Forelimb muscle (tissue), 1 donor: ENCODE data around the gene PID1. TPM values are rescaled to one million over a fixed set of nuclear protein-coding genes. Genes with fewer than 3 reads are reported as not detected.
"Not testable (repeated sequence)": the region's sequence is repeated elsewhere in the genome, so short reads cannot be mapped to it uniquely, and the experiment has no call there.

ENCODE experiments used
- DNase-seq: peaks from one replicate; pipeline ENCODE4 v3.0.0-alpha.2; 2013; ENCODE audit warnings: low read depth
- polyA plus RNA-seq: library from polyadenylated mRNA; unstranded; fragments of 120-200 nt; gene quantifications from one replicate; pipeline ENCODE4 v1.2.1, GENCODE V29; 2013; ENCODE audit not compliant: insufficient read length

The PID1 gene
- polyA plus RNA-seq, 1 donor: 25.2 TPM

GRCh38 chr2:229212241-229212640 is 58.8 kb downstream of the PID1 start:
- no peak for DNase-seq

DNA sequence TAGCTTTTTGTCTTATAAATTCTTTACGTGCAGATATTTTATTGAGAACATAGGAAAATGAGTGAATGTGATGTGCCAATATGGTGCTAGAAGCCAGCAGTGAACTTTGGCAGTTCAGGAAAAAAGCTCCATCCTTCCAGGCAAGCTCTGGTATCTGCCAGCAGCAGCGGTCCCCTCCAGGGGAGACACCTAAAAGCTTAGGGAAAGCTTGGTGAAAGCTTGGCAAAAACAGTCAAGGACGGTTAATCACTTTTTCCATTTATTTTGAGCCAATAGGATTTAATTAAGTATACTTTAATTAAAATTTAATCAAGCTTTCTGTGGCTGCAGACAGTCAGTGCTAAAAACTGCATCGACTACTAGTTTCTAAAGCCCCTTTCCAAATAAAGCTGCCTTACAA is 60.4 kb downstream of the PID1 start:
- DNase-seq: no peak

DNA sequence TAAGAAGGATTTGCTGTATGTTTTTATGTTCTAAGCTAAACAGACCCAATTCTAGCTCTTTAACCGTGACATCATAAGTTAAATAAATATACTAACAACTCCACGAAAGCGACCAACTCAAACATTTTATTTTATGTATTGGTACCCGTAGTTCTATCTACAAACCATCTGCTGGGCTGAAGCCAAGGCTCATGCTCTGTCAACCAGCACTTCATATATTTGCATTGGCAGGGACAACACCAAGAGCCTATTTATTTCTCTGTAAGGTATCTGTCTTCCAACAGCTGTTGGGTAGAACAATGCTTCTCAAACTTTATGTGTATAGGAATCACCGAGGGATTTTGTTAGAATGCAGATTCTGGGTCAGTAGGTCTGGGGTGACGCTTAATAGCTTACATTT is 64.5 kb downstream of the PID1 start:
- DNase-seq: no peak

DNA sequence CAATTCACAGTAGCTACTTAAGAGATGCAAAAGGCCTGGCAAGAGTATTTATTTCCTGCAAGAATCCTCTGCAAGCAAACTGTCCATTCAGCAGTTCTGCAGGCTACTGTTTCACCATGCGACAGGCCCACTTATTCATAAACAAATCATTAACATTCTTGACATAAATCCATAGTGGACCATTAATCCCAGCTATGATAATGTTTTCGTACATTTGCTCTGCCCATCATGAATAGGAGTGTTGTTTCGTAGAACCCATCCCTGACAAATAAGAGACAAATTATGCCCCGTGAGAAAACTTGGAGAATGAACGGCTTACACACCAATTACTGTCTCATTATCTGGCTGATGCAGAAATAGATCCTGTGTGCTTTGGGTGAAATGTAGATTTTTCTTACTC is 65.4 kb downstream of the PID1 start:
- DNase-seq: no peak

- DNase-seq: no peak
Observed at GRCh38 chr2:229202646-229203045, 68.4 kb downstream of the PID1 start.

DNA sequence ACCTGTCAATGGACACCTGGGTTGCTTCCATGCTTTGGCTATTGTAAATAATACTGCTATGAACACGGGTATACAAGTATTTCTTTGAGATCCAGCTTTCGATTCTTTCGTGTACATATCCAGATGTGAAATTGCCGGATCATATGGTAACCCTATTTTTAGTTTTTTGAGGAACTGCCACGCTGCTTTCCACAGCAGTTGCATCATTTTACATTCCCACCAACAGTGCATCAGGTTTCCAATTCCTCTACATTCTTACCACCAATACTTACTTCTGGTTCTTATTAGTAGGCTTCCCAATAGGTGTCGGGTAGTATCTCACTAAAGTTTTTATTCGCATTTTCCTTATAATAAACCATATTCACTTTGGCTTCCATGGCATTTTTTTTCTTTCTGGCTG is 69.6 kb downstream of the PID1 start:
- DNase-seq: no peak

DNA sequence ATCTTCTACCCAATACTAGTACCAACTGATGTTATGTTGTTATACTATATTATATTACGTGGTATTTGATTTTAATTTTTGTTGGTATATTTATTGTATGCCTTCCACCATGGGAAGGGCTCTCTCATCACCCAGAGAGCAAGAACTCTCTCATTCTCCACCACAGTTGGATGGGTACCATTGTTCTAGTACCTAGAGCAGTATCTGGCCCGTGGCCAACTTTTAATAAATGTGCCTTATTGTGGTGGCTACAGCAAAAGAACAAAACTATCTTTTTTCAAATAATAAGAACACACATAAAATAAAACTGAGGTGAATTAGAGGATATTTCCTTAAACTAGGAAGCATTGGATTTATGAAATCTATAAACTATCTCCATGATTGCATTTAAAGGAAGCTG is 71.8 kb downstream of the PID1 start:
- DNase-seq: no peak

- no peak for DNase-seq
Observed at GRCh38 chr2:229196448-229196847, 74.6 kb downstream of the PID1 start.

DNA sequence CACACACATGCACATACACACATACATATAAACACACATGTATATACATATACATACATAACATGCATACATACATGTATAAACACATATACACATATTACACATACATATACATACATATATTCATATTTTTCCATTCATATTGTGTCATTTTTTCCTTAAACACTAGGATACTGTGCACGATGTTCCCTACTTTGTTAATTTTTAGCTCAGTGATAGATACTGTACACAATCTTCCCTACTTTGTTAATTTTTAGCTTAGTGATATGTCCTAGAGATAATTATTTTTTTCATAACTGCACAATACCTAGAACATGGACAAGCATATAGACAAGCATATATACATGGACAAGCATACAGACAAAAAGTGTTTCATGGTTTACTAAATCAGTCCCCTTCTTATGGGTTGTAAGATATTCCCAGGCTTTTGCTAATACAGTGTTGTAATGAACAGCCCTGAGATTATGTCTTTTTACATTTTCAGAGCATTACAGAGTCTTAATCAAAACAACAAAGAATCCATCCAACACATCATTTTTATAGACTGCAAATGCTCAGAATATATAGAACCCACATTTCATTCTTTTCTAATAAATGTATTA is 75.6 kb downstream of the PID1 start:
- DNase-seq: no peak

GRCh38 chr2:229193281-229193680 is 77.8 kb downstream of the PID1 start:
- DNase-seq: no peak

GRCh38 chr2:229191413-229191812 is 79.7 kb downstream of the PID1 start:
- no peak for DNase-seq

DNA sequence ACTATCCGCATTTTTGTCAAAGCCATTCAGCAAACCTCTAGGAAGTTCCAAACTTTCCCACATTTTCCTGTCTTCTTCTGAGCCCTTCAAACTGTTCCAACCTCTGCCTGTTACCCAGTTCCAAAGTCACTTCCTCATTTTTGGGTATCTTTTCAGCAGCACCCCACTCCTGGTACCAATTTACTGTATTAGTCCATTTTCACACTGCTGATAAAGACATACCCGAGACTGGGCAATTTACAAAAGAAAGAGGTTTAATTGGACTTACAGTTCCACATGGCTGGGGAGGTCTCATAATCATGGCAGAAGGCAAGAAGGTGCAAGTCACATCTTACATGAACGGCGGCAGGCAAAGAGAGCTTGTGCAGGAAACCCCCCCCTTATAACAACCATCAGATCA is 84.0 kb downstream of the PID1 start:
- DNase-seq: not testable (repeated sequence)

- DNase-seq: no peak
Observed at GRCh38 chr2:229181641-229182040, 89.4 kb downstream of the PID1 start.

DNA sequence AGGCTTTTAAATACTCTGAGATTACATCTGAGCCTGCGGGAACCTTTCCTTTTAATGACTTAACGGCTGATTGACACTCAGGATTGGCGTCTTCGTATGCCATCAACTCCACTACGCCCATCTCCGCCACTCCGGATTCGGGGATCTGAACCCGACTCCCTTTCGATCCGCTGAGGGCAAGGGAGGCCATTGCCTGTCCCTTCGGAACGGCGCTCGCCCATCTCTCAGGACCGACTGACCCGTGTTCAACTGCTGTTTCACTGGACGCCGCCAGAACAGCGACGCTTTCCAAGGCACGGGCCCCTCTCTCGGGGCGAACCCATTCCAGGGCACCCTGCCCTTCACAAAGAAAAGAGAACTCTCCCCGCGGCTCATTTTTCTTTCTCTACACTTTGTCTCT is 90.4 kb downstream of the PID1 start:
- DNase-seq: no peak

DNA sequence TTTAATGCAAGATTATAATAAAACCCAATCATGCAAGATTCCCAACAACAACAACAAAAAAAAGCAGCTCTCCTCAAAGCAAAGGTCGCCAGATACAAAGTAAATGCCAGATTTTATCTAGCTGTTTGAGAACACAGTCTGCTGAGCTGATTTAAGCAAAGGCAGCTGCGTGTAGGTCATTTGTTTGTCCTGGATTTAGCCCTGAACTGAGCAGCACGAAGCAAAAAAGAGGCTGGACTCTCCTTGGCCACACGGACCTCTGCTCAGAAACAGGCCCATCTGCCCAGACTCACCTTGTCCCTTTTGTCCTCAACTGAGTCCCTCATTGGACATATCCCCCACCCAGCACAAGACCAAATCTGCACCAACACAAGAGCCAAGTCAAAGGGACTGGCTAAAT is 91.5 kb downstream of the PID1 start:
- peak; percentile 11 for DNase-seq

DNA sequence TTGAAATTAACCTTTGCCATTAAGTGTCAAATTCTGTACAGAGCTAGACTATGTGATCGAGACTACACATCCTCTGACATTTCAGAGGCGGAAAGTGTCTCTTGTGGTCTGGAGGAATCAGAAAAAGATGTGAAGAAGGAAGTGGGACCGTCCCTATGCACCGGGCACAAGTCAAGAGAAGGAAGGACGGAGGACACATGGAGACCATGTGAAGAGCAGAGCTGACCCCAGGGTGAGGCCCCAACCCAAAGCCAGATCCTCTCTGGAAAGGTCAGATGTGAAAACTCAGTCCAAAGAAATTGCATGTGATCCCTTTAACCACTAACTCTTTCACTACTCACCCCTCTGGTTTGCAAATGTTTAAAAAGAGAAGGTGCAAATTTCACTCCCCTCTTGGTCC is 92.4 kb downstream of the PID1 start:
- DNase-seq: no peak

DNA sequence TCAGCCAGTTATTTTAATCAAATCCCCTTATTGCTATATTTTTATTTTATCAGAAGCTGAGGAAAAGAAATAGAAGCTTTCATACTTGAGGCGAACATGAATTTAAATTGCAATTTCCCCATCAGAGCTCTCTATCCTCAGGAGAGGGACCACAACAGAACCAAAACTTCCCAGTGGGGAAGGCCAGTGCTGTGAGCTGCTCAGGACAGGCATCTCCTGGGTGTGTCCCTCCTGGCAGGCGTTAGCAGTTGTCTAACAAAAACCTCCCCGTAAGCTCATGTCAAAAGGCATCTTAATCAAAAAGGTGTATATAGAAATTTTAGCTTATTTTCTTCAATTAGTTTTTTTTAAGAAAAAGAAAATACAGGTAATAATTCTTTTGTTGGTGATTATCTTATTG is 93.0 kb downstream of the PID1 start:
- DNase-seq: no peak

DNA sequence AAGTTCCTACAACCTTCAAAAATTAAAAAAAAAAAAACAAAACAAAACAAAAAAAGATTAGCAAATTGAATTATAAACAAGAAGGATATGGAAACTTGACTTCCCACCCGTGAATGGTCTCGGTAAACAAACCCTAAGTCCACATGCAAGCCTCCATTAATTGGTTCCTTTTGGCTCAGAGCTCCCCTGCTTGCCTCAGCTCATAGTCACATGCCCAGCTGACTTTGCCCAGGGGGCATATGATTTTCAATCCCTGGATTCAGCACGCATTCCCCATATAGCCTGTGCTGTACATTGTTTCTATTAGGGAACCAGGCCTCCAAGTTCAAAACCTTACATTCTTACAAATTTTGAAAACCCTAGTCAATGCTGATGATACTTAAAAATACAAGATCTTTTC is 95.0 kb downstream of the PID1 start:
- DNase-seq: no peak

- DNase-seq: no peak
Observed at GRCh38 chr2:229175497-229175863, 95.6 kb downstream of the PID1 start.

DNA sequence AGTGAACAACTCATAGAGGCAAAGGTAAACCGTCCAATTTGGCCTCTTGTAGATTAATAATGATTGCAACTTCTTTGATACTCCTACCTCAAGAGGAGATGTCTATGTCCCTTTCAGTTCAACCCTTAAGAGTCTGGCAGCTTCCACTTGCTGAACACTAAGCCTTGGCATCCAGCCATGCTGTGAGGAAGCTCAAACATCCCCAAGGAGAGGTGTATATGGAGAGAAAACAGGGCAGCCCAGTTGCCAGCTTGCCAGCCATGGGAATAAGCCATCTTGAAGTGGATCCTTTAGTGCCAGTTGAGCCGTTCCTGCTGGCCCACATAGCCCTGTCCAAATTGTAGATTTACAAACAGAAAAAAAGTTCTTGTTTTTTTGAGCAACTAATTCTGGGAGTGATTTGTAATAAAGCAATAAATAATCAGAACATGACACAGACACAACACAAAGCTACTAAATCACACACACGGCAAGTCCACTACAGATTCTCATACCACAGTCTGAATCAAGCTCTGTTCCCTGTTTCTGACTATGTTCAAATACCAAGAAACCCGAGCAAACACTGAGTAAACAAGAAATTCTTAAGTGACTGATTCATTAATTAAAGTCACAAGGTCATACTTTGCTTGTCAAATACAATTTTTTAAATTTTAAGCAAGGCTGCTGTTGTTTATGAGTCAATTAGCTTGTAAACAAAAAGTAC is 96.1 kb downstream of the PID1 start:
- no peak for DNase-seq

- no peak for DNase-seq
Observed at GRCh38 chr2:229173825-229174359, 97.2 kb downstream of the PID1 start.

- no peak for DNase-seq
Observed at GRCh38 chr2:229170916-229171315, 100.2 kb downstream of the PID1 start.

DNA sequence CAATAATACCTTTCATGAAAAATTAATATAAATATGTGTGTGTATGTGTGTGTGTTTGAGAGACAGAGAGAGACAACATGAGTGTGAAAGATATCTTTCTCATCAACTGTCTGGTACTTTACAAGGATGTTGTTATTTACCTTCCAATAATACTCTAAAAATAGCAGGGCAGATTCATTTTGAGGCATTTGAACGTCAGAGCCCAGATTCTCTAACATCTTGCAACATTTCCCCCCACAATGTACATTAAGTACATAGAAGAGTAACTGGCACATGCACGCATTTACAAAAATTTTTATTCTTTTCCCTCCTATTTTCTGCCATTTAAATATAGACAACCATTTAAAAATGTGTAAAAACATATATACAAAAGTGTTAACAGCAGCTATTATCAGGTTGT is 100.9 kb downstream of the PID1 start:
- no peak for DNase-seq

DNA sequence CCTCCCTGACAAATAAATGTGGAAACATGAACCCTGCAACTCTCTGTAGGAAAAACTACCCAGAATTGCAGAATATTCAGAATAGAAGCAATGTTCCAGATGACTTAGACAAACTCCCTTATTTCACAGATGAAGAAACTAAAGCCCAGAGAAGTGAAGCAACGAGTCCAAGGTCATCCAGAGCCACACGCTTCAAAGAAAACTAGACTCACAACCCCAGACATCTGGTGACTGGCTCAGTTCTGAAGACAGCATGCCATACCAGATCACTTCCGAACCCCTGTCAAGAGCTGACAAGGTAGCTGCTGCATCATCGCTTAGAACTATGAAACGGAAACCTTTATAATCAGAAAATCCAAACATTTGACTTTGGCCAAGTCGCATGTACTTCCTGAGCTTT is 101.3 kb downstream of the PID1 start:
- no peak for DNase-seq
